HCT116 (cell line): ENCODE results near the gene CRYGN. TPM values are rescaled to one million over a fixed set of nuclear protein-coding genes. Genes with fewer than 3 reads are reported as not detected.

Experiments used
- ATAC-seq: fragments of 200-7000 bp; cut with Tn5 transposase; 2 replicates; pipeline ENCODE4 v1.9.1; 2020; ENCODE audit warnings: mild to moderate bottlenecking, moderate library complexity
- BruUV-seq: library from RNA; stranded (reverse); fragments of 400-500 nt; replicated peaks from 2 replicates; lab custom pipeline; 2021; lab: Mats Ljungman, UMichigan
- CTCF ChIA-PET: fragments of 300-600 bp; sonication (Branson Sonifier 250); formaldehyde crosslinking; loops from one replicate; lab custom pipeline; 2021; ENCODE audit warnings: antibody characterized with exemption; lab: Charles Lee
- POLR2A ChIA-PET: fragments of 300-600, 350-600 bp; sonication (Branson Sonifier 250); formaldehyde crosslinking; loops from one replicate; lab custom pipeline; 2021; ENCODE audit warnings: antibody characterized with exemption; lab: Charles Lee
- RAD21 ChIA-PET, 2 experiments: fragments of 300-600 bp; sonication (Branson Sonifier 250); formaldehyde crosslinking; loops; one replicate each; lab custom pipeline; 2023; ENCODE audit warnings: low total read pairs in 2 of 2; ENCODE audit not compliant: uncharacterized antibody in 2 of 2, unreplicated experiment in 2 of 2, low non-redundant PET in 1 of 2; lab: Charles Lee
- DNase-seq: peaks from one replicate; pipeline ENCODE4 v3.0.0-alpha.2; 2010; ENCODE audit warnings: low read depth, low spot score
- H2AFZ ChIP-seq: fragments of 200-600 bp; shearing (Covaris generic), sonication (generic); 2 replicates; pipeline ENCODE4 v1.6.1; 2017; ENCODE audit warnings: low read depth, mixed run types, mixed read lengths, antibody characterized with exemption, low read length; ENCODE audit not compliant: poor library complexity, severe bottlenecking
- H3K27ac ChIP-seq: 2 replicates; pipeline ENCODE4 v1.5.1; 2012; ENCODE audit warnings: low read depth, low read length
- H3K27me3 ChIP-seq: fragments of 200-600 bp; sonication (generic); 2 replicates; pipeline ENCODE4 v1.6.1; 2016; ENCODE audit warnings: mixed run types, low read length, mixed read lengths; ENCODE audit not compliant: insufficient read depth
- H3K36me3 ChIP-seq, 2 experiments: fragments of 200-500 bp in 1 of 2; fragments of 200-600 bp in 1 of 2; sonication (Bioruptor generic) in 1 of 2; sonication (generic) in 1 of 2; 2 replicates each; pipeline versions ENCODE4 v1.5.1 to v1.6.1; 2014 to 2016; ENCODE audit warnings: low read length in 2 of 2, inconsistent platforms in 1 of 2, mixed read lengths in 1 of 2, mixed run types in 1 of 2; ENCODE audit not compliant: insufficient read depth in 2 of 2, control insufficient read depth in 1 of 2
- H3K4me1 ChIP-seq, 2 experiments: fragments of 200-600 bp in 1 of 2; sonication (generic) in 1 of 2; 2 replicates each; pipeline versions ENCODE4 v1.5.1 to v1.6.1; 2012 to 2017; ENCODE audit warnings: low read length in 2 of 2, inconsistent platforms in 1 of 2, mild to moderate bottlenecking in 1 of 2, mixed read lengths in 1 of 2, mixed run types in 1 of 2, moderate library complexity in 1 of 2; ENCODE audit not compliant: insufficient read depth in 2 of 2, control insufficient read depth in 1 of 2
- H3K4me2 ChIP-seq: fragments of 200-600 bp; sonication (generic); 2 replicates; pipeline ENCODE4 v1.6.1; 2017; ENCODE audit warnings: mixed run types, low read length, mixed read lengths
- H3K4me3 ChIP-seq, 2 experiments: fragments of 200-600 bp in 1 of 2; sonication (generic) in 1 of 2; replicated peaks in 1 of 2; 2 replicates each; pipeline ENCODE4 v1.5.1; 2011 to 2016; ENCODE audit warnings: low read length in 2 of 2, control low read depth in 1 of 2, low read depth in 1 of 2, mild to moderate bottlenecking in 1 of 2, mixed read lengths in 1 of 2, mixed run types in 1 of 2
- H3K79me2 ChIP-seq: fragments of 200-600 bp; sonication (generic); 2 replicates; pipeline ENCODE4 v1.6.1; 2017; ENCODE audit warnings: mild to moderate bottlenecking, mixed run types, low read length, moderate library complexity, mixed read lengths; ENCODE audit not compliant: insufficient read depth
- H3K9ac ChIP-seq: fragments of 200-600 bp; sonication (generic); 2 replicates; pipeline ENCODE4 v1.6.1; 2016; ENCODE audit warnings: low read length, mixed read lengths
- H3K9me2 ChIP-seq: fragments of 200-600 bp; sonication (generic), shearing (Covaris generic); 2 replicates; pipeline ENCODE4 v1.6.1; 2017; ENCODE audit warnings: mixed run types, mild to moderate bottlenecking, moderate library complexity; ENCODE audit not compliant: insufficient read depth
- H3K9me3 ChIP-seq, 2 experiments: fragments of 200-500 bp in 1 of 2; fragments of 200-600 bp in 1 of 2; sonication (Bioruptor generic) in 1 of 2; sonication (generic) in 1 of 2; 2 replicates each; pipeline ENCODE4 v1.6.1; 2014 to 2017; ENCODE audit warnings: low read length in 2 of 2, mixed read lengths in 2 of 2, inconsistent platforms in 1 of 2, low read depth in 1 of 2, mild to moderate bottlenecking in 1 of 2, mixed run types in 1 of 2, moderate library complexity in 1 of 2; ENCODE audit not compliant: control insufficient read depth in 1 of 2, insufficient read depth in 1 of 2
- H4K20me1 ChIP-seq: fragments of 200-600 bp; sonication (generic), shearing (Covaris generic); 2 replicates; pipeline ENCODE4 v1.6.1; 2017; ENCODE audit warnings: mixed run types, mild to moderate bottlenecking, moderate library complexity; ENCODE audit not compliant: insufficient read depth
- ATF3 ChIP-seq: IDR thresholded peaks from 2 replicates; pipeline ENCODE4 v1.6.1; 2012
- CEBPB ChIP-seq: IDR thresholded peaks from 2 replicates; pipeline ENCODE4 v1.6.1; 2012; ENCODE audit warnings: low read depth
- CTCF ChIP-seq, 3 experiments: fragments of 200-600 bp in 1 of 3; sonication (generic) in 1 of 3; IDR thresholded peaks in 2 of 3; conservative IDR thresholded peaks in 1 of 3; 2 replicates each; pipeline ENCODE4 v1.5.1; 2012 to 2017; ENCODE audit warnings: low read depth in 2 of 3, low read length in 2 of 3, antibody characterized with exemption in 1 of 3, borderline replicate concordance in 1 of 3, control low read depth in 1 of 3, mild to moderate bottlenecking in 1 of 3, mixed read lengths in 1 of 3, mixed run types in 1 of 3, moderate library complexity in 1 of 3; ENCODE audit not compliant: insufficient read depth in 1 of 3
- EGR1 ChIP-seq: IDR thresholded peaks from 2 replicates; pipeline ENCODE4 v1.6.1; 2012; ENCODE audit warnings: low read depth
- ELF1 ChIP-seq: IDR thresholded peaks from 2 replicates; pipeline ENCODE4 v1.6.1; 2012; ENCODE audit warnings: low read depth, borderline replicate concordance
- EZH2 ChIP-seq: fragments of 200-600 bp; sonication (generic); IDR thresholded peaks from 2 replicates; pipeline ENCODE4 v1.6.1; 2017; ENCODE audit warnings: antibody characterized with exemption, mixed run types
- EZH2phosphoT487 ChIP-seq: fragments of 200-600 bp; IDR thresholded peaks from 2 replicates; pipeline ENCODE4 v1.6.1; 2018; ENCODE audit warnings: antibody characterized with exemption, borderline replicate concordance
- FOSL1 ChIP-seq: IDR thresholded peaks from 2 replicates; pipeline ENCODE4 v1.6.1; 2012; ENCODE audit warnings: low read depth
- JUND ChIP-seq: IDR thresholded peaks from 2 replicates; pipeline ENCODE4 v1.6.1; 2012
- POLR2A ChIP-seq: IDR thresholded peaks from 2 replicates; pipeline ENCODE4 v1.7.0; 2011; ENCODE audit warnings: borderline replicate concordance; ENCODE audit not compliant: insufficient read depth, insufficient read length; ENCODE audit errors: extremely low read depth
- POLR2AphosphoS5 ChIP-seq: IDR thresholded peaks from 2 replicates; pipeline ENCODE4 v1.6.1; 2011; ENCODE audit warnings: mild to moderate bottlenecking, low read depth, low read length, moderate library complexity
- SIN3A ChIP-seq: IDR thresholded peaks from 2 replicates; pipeline ENCODE4 v1.6.1; 2012; ENCODE audit warnings: low read depth
- SP1 ChIP-seq: IDR thresholded peaks from 2 replicates; pipeline ENCODE4 v1.6.1; 2012; ENCODE audit warnings: low read depth
- YY1 ChIP-seq: IDR thresholded peaks from 2 replicates; pipeline ENCODE4 v1.6.1; 2011; ENCODE audit warnings: low read length, low read depth, moderate library complexity, mild to moderate bottlenecking; ENCODE audit not compliant: insufficient replicate concordance; ENCODE audit errors: extremely low read depth
- ZNF274 ChIP-seq: fragments of 200-500 bp; sonication (Bioruptor generic); IDR thresholded peaks from 2 replicates; pipeline ENCODE4 v1.6.1; 2014; ENCODE audit warnings: mild to moderate bottlenecking, low read depth, low read length, inconsistent platforms
- intact Hi-C: fragments of 100-400 bp; cut with micrococcal nuclease; formaldehyde crosslinking; loops from 2 replicates; pipeline ENCODE4 v1.10.0; 2022
- total RNA-seq: library from RNA; stranded (reverse); gene quantifications from one replicate; pipeline ENCODE4 v1.2.1, GENCODE V29; 2021; ENCODE audit not compliant: unreplicated experiment

The CRYGN gene
- total RNA-seq, 1 experiment from 2014 or later, result not detected

GRCh38 chr7:151486074-151486473, 46.1 kb upstream of the CRYGN start:
- Histone ChIP-seq H3K27ac (no peak overlapping the region), H3K27me3 (no peaks in the 10 kb centered on the region), H3K4me1 (peaks cover 15 to 42% of the 10 kb centered on the region in 2 experiments), H3K4me2 (peak overlapping the region; percentile 27; the same call in 1 of the 2 replicates), H3K9ac (no peak overlapping the region), H3K36me3 (peaks cover 30 to 46% of the 10 kb centered on the region in 2 experiments), H3K9me2 (no peaks in the 10 kb centered on the region), H3K4me3 (no peak overlapping the region), H4K20me1 (no peaks in the 10 kb centered on the region), H2AFZ (no peak overlapping the region), H3K79me2 (peaks cover 100% of the 10 kb centered on the region), H3K9me3 (no peaks in the 10 kb centered on the region)
- no TSS peak for BruUV-seq
- ChIA-PET POLR2A (interaction anchor here (1.0 kb wide), 1 partner anchor 9 kb away, joined by 3 read pairs; no protein-coding TSS in a partner anchor), CTCF (no interaction called here), RAD21 (no interaction called here)
- TF ChIP-seq SIN3A, result 0 out of 2 replicates have a peak, but pooled peaks have one; percentile 23
- TF ChIP-seq CTCF (IDR thresholded peaks at IDR 0.05 in 2 of 3, conservative IDR thresholded peaks at IDR 0.05 in 1 of 3; ENCODE audit: borderline replicate concordance in 1 of 3, insufficient read depth in 1 of 3, low read depth in 2 of 3, low read length in 2 of 3), result no peak
- no peak for ATAC-seq
- intact Hi-C loops, result no loop called here
- no peak for DNase-seq

DNA sequence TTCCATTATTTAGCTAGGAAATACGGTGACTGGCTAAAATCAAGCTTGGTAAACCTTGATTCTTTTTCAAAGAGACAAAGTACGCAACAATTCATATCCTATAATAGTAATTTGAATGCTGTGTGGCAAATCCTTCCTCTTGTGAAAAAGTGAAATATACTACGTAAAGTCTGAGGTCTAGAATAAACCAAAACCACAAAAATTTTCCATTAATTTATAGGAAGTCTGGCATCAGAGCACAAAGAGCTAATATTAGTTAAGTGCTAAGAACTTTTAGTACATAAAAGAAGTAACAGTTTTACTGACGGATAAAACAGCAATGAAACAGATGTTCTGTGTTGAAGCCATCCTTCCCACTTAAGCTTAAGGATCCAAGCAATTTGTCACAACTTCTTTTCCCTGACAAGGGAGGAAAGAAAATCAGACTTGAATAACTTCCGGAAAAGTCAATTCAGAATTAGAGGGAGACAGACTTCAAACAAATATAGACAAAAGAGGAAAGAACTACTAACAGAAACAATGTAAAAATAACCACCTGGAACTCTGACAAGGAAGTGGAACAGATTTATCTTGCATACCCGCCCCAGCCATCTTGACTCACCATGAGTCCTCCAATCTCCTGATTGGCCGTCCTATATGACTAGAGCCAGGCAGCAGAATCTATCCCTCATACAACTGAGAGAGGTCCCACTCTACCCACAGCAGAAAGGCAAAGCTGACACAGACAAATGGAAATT, 45.2 kb upstream of the CRYGN start:
- ATAC-seq (peak; percentile 54; the same call in 1 of the 2 replicates), DNase-seq (peak; percentile 29)
- Histone ChIP-seq H3K27ac (no peak overlapping the region), H3K36me3 (peaks cover 26 to 46% of the 10 kb centered on the region in 2 experiments), H3K4me1 (peaks cover 15 to 41% of the 10 kb centered on the region in 2 experiments), H2AFZ (no peak overlapping the region), H3K9me3 (no peaks in the 10 kb centered on the region), H3K9ac (no peak overlapping the region), H3K4me2 (peak overlapping the region; percentile 56; the same call in 1 of the 2 replicates), H3K9me2 (no peaks in the 10 kb centered on the region), H3K79me2 (peaks cover 100% of the 10 kb centered on the region), H3K4me3 (no peak overlapping the region), H4K20me1 (0 out of 2 replicates have a peak, but pooled peaks cover 2% of the 10 kb centered on the region), H3K27me3 (no peaks in the 10 kb centered on the region)
- POLR2A ChIA-PET, result no interaction called here
- RAD21 ChIA-PET, result no interaction called here
- intact Hi-C loops, result no loop called here
- BruUV-seq, result no TSS peak
- CTCF ChIA-PET, result no interaction called here
- no peak for TF ChIP-seq EGR1
- peak; percentile 9; the same call in 1 of the 2 replicates for TF ChIP-seq ELF1
- no peak for TF ChIP-seq ATF3
- no peak for TF ChIP-seq SIN3A
- TF ChIP-seq ZNF274, result no peak
- TF ChIP-seq FOSL1, result peak; percentile 26; the same call in 1 of the 2 replicates
- no peak for TF ChIP-seq POLR2A
- no peak; the same call in 1 of the 2 replicates for TF ChIP-seq JUND
- TF ChIP-seq EZH2, result no peak
- TF ChIP-seq EZH2phosphoT487, result no peak
- TF ChIP-seq SP1, result peak; percentile 19; the same call in 1 of the 2 replicates
- TF ChIP-seq CEBPB, result no peak
- no peak for TF ChIP-seq POLR2AphosphoS5
- peak; percentile 17 for TF ChIP-seq YY1
